DND-41 (cell line): ENCODE data around the gene ENTREP1.

Experiments used
- CTCF ChIP-seq: IDR thresholded peaks from 2 replicates; pipeline ENCODE4 v1.5.1; 2012; ENCODE audit warnings: borderline replicate concordance, low read length, moderate library complexity, mild to moderate bottlenecking; ENCODE audit not compliant: poor library complexity, severe bottlenecking; ENCODE audit errors: extremely low read depth
- EZH2 ChIP-seq: IDR thresholded peaks from 3 replicates; pipeline ENCODE4 v1.6.1; 2012; ENCODE audit warnings: borderline replicate concordance, low read depth, mild to moderate bottlenecking, moderate library complexity, low read length, inconsistent platforms; ENCODE audit not compliant: severe bottlenecking

- TF ChIP-seq CTCF = no peak
- no peak for TF ChIP-seq EZH2
Measured at GRCh38 chr9:69325409-69326212, 596 bp downstream of the ENTREP1 start.
